Activated CD4-positive, CD25-positive, alpha-beta regulatory T cell treated with anti-CD3 and anti-CD28 coated beads, Interleukin-2, amount 50 U/mL, for 24 hours (primary cell): Measurements from ENCODE around the gene ENPP1.

Source experiments
- ATAC-seq, 2 donors: fragments of 150-1000 bp; cut with Tn5 transposase; one replicate each; pipeline ENCODE4 v1.10.0; 2021; ENCODE audit warnings: mild to moderate bottlenecking in 1 of 2, moderate library complexity in 1 of 2

The ENPP1 gene

GRCh38 chr6:131917763-131918649 is 110.2 kb downstream of the ENPP1 start:
- no peak for ATAC-seq

GRCh38 chr6:131918650-131919355 is 111.0 kb downstream of the ENPP1 start:
- ATAC-seq: no peak

- ATAC-seq: no peak
Measured at GRCh38 chr6:131920656-131921055, 112.8 kb downstream of the ENPP1 start.

GRCh38 chr6:131923356-131923755 is 115.5 kb downstream of the ENPP1 start:
- ATAC-seq: no peak

GRCh38 chr6:131924881-131925474 is 117.2 kb downstream of the ENPP1 start:
- no peak for ATAC-seq

GRCh38 chr6:131929264-131929663 is 121.4 kb downstream of the ENPP1 start:
- ATAC-seq: no peak

- ATAC-seq: no peak
Measured at GRCh38 chr6:131929976-131930375, 122.2 kb downstream of the ENPP1 start.

GRCh38 chr6:131931063-131931750 is 123.4 kb downstream of the ENPP1 start:
- no peak for ATAC-seq

- no peak for ATAC-seq
Measured at GRCh38 chr6:131936156-131936555, 128.3 kb downstream of the ENPP1 start.

- no peak for ATAC-seq
Measured at GRCh38 chr6:131937226-131937625, 129.4 kb downstream of the ENPP1 start.

GRCh38 chr6:131937703-131938631 is 130.1 kb downstream of the ENPP1 start:
- ATAC-seq: no peak
